GM21381 (cell line): ENCODE data around the gene BBLN.
A peak's percentile ranks its signal among the peaks of the same experiment; 100 is the strongest.
"Not testable (repeated sequence)": the region's sequence is repeated elsewhere in the genome, so short reads cannot be mapped to it uniquely, and the experiment has no call there.

Experiments used
- ATAC-seq: cut with Tn5 transposase; IDR thresholded peaks from one replicate; pipeline ENCODE4 v1.9.1; 2021; ENCODE audit warnings: mild to moderate bottlenecking, moderate library complexity; ENCODE audit not compliant: unreplicated experiment

The BBLN gene

GRCh38 chr9:128159784-128160602 lies at the start of gene BBLN:
BBLN (plus strand) TSS chr9:128160265; CDS start chr9:128160408, 143 bp downstream.
- ATAC-seq = peak; percentile 72

- ATAC-seq = not testable (repeated sequence)
These were observed 48.3 kb upstream of the BBLN start for GRCh38 chr9:128111726-128112125.

GRCh38 chr9:128113526-128114325 lies 46.3 kb upstream of the BBLN start:
- no peak for ATAC-seq

GRCh38 chr9:128114326-128115186 lies 45.5 kb upstream of the BBLN start:
- no peak for ATAC-seq

- no peak for ATAC-seq
These were observed 44.6 kb upstream of the BBLN start for GRCh38 chr9:128115187-128116103.

GRCh38 chr9:128116104-128117083 lies 43.7 kb upstream of the BBLN start:
- no peak for ATAC-seq

- peak; percentile 50 for ATAC-seq
These were observed 42.2 kb upstream of the BBLN start for GRCh38 chr9:128117613-128118471.

GRCh38 chr9:128118472-128118857 lies 41.6 kb upstream of the BBLN start:
- ATAC-seq = no peak

GRCh38 chr9:128118971-128119665 lies 40.9 kb upstream of the BBLN start:
- ATAC-seq = no peak

- ATAC-seq = no peak
These were observed 39.9 kb upstream of the BBLN start for GRCh38 chr9:128120061-128120740.

GRCh38 chr9:128120741-128121465 lies 39.2 kb upstream of the BBLN start:
- ATAC-seq = no peak

GRCh38 chr9:128121466-128121810 lies 38.6 kb upstream of the BBLN start:
- ATAC-seq = no peak

GRCh38 chr9:128121924-128122808 lies 37.9 kb upstream of the BBLN start:
- no peak for ATAC-seq

- ATAC-seq = no peak
These were observed 37.3 kb upstream of the BBLN start for GRCh38 chr9:128122809-128123175.

- ATAC-seq = no peak
These were observed 36.5 kb upstream of the BBLN start for GRCh38 chr9:128123451-128124080.
